Stimulated activated effector memory CD8-positive, alpha-beta T cell treated with anti-CD3 and anti-CD28 coated beads, Interleukin-12 subunit alpha, Interleukin-12 subunit beta, amount 100 ng/mL, for 72 hours (primary cell): ENCODE data around the gene GNAT2.

Experiments used
- ATAC-seq: fragments of 150-1000 bp; cut with Tn5 transposase; 2 replicates; pipeline ENCODE4 v1.10.0; 2021
- DNase-seq, 2 donors: peaks; one replicate each; pipeline ENCODE4 v3.0.0; 2021 to 2022; ENCODE audit warnings: low spot score in 2 of 2
- H3K27ac Mint-ChIP-seq: one replicate; pipeline ENCODE4 v1.8.0; 2022; ENCODE audit warnings: mild to moderate bottlenecking, mixed read lengths
- H3K36me3 Mint-ChIP-seq: one replicate; pipeline ENCODE4 v1.8.0; 2022; ENCODE audit warnings: mild to moderate bottlenecking, mixed read lengths
- H3K4me1 Mint-ChIP-seq: one replicate; pipeline ENCODE4 v1.8.0; 2022; ENCODE audit warnings: mixed read lengths
- H3K4me3 Mint-ChIP-seq: one replicate; pipeline ENCODE4 v1.8.0; 2022; ENCODE audit warnings: mild to moderate bottlenecking, mixed read lengths
- H3K9me3 Mint-ChIP-seq: one replicate; pipeline ENCODE4 v1.8.0; 2022; ENCODE audit warnings: mixed read lengths

Gene GNAT2

GRCh38 chr1:109652402-109652801 is 33.0 kb upstream of the GNAT2 start:
- DNase-seq (no peak), ATAC-seq (no peak)
- H3K4me3 Mint-ChIP-seq = no peak overlapping the region
- H3K9me3 Mint-ChIP-seq = no peaks in the 10 kb centered on the region
- no peaks in the 10 kb centered on the region for H3K36me3 Mint-ChIP-seq
- no peak overlapping the region for H3K27ac Mint-ChIP-seq
- peaks cover 20% of the 10 kb centered on the region for H3K4me1 Mint-ChIP-seq

GRCh38 chr1:109650609-109651008 is 31.2 kb upstream of the GNAT2 start:
- ATAC-seq = no peak
- peak in 1 of 2 donors; percentile 8 for DNase-seq
- H3K9me3 Mint-ChIP-seq = no peaks in the 10 kb centered on the region
- H3K36me3 Mint-ChIP-seq = no peaks in the 10 kb centered on the region
- H3K27ac Mint-ChIP-seq = no peak overlapping the region
- no peak overlapping the region for H3K4me3 Mint-ChIP-seq
- H3K4me1 Mint-ChIP-seq = peaks cover 9% of the 10 kb centered on the region

- Mint-ChIP-seq H3K4me3 (no peak overlapping the region), H3K4me1 (no peaks in the 10 kb centered on the region), H3K36me3 (no peaks in the 10 kb centered on the region)
Measured at GRCh38 chr1:109649491-109649914, 30.1 kb upstream of the GNAT2 start.

GRCh38 chr1:109644670-109645069 is 25.3 kb upstream of the GNAT2 start:
- no peak for ATAC-seq
- no peak for DNase-seq
- Mint-ChIP-seq H3K9me3 (no peaks in the 10 kb centered on the region), H3K27ac (peak overlapping the region; percentile 40), H3K4me1 (peaks cover 7% of the 10 kb centered on the region), H3K36me3 (peaks cover 5% of the 10 kb centered on the region), H3K4me3 (no peak overlapping the region)

More at GRCh38 chr1:109649491-109649914, 30.1 kb upstream of the GNAT2 start:
- Mint-ChIP-seq H3K9me3 (no peaks in the 10 kb centered on the region), H3K27ac (no peak overlapping the region)
- no peak for ATAC-seq
- peak in 1 of 2 donors; percentile 40 for DNase-seq

- no peaks in the 10 kb centered on the region for H3K9me3 Mint-ChIP-seq
- peak; percentile 96 for ATAC-seq
- H3K4me3 Mint-ChIP-seq = no peak overlapping the region
- peaks cover 5% of the 10 kb centered on the region for H3K36me3 Mint-ChIP-seq
- peak; percentile 91 to 95 for DNase-seq
- peaks cover 7% of the 10 kb centered on the region for H3K4me1 Mint-ChIP-seq
- H3K27ac Mint-ChIP-seq = peak overlapping the region; percentile 23
Measured at GRCh38 chr1:109643385-109644230, 24.2 kb upstream of the GNAT2 start.

GRCh38 chr1:109642626-109643025 is 23.2 kb upstream of the GNAT2 start:
- H3K4me3 Mint-ChIP-seq = no peak overlapping the region
- no peak overlapping the region for H3K27ac Mint-ChIP-seq
- peaks cover 5% of the 10 kb centered on the region for H3K36me3 Mint-ChIP-seq
- no peaks in the 10 kb centered on the region for H3K9me3 Mint-ChIP-seq
- DNase-seq (peak in 1 of 2 donors; percentile 12), ATAC-seq (no peak)
- H3K4me1 Mint-ChIP-seq = peaks cover 7% of the 10 kb centered on the region

- Mint-ChIP-seq H3K27ac (no peak overlapping the region), H3K4me1 (peaks cover 7% of the 10 kb centered on the region), H3K9me3 (no peaks in the 10 kb centered on the region), H3K4me3 (no peak overlapping the region), H3K36me3 (peaks cover 5% of the 10 kb centered on the region)
- DNase-seq (no peak), ATAC-seq (no peak)
Measured at GRCh38 chr1:109641861-109642260, 22.4 kb upstream of the GNAT2 start.

GRCh38 chr1:109641078-109641740 is 21.8 kb upstream of the GNAT2 start:
- DNase-seq (peak in 1 of 2 donors; percentile 40), ATAC-seq (no peak)
- H3K27ac Mint-ChIP-seq = no peak overlapping the region
- H3K4me1 Mint-ChIP-seq = peaks cover 7% of the 10 kb centered on the region
- no peaks in the 10 kb centered on the region for H3K9me3 Mint-ChIP-seq
- H3K4me3 Mint-ChIP-seq = no peak overlapping the region
- peaks cover 5% of the 10 kb centered on the region for H3K36me3 Mint-ChIP-seq

GRCh38 chr1:109640285-109640865 is 21.0 kb upstream of the GNAT2 start:
- DNase-seq = peak; percentile 95 to 98
- peak; percentile 79 for ATAC-seq

GRCh38 chr1:109639841-109640184 is 20.4 kb upstream of the GNAT2 start:
- H3K4me3 Mint-ChIP-seq = no peak overlapping the region
- peaks cover 5% of the 10 kb centered on the region for H3K36me3 Mint-ChIP-seq
- H3K9me3 Mint-ChIP-seq = no peaks in the 10 kb centered on the region
- H3K27ac Mint-ChIP-seq = peak overlapping the region; percentile 64
- ATAC-seq (no peak), DNase-seq (no peak)
- peaks cover 15% of the 10 kb centered on the region for H3K4me1 Mint-ChIP-seq

More at GRCh38 chr1:109640285-109640865, 21.0 kb upstream of the GNAT2 start:
- H3K4me1 Mint-ChIP-seq = peaks cover 10% of the 10 kb centered on the region
- H3K36me3 Mint-ChIP-seq = peaks cover 5% of the 10 kb centered on the region
- H3K9me3 Mint-ChIP-seq = no peaks in the 10 kb centered on the region
- H3K4me3 Mint-ChIP-seq = no peak overlapping the region
- peak overlapping the region; percentile 64 for H3K27ac Mint-ChIP-seq

- ATAC-seq (no peak), DNase-seq (peak in 1 of 2 donors; percentile 40)
- peaks cover 5% of the 10 kb centered on the region for H3K36me3 Mint-ChIP-seq
- H3K4me3 Mint-ChIP-seq = no peak overlapping the region
- peaks cover 21% of the 10 kb centered on the region for H3K4me1 Mint-ChIP-seq
- no peak overlapping the region for H3K27ac Mint-ChIP-seq
- H3K9me3 Mint-ChIP-seq = no peaks in the 10 kb centered on the region
Measured at GRCh38 chr1:109639063-109639840, 19.8 kb upstream of the GNAT2 start.

GRCh38 chr1:109637446-109637845 is 18.0 kb upstream of the GNAT2 start:
- Mint-ChIP-seq H3K4me1 (peaks cover 22% of the 10 kb centered on the region), H3K9me3 (no peaks in the 10 kb centered on the region), H3K36me3 (peaks cover 9% of the 10 kb centered on the region), H3K4me3 (no peak overlapping the region), H3K27ac (peak overlapping the region; percentile 17)
- ATAC-seq = no peak
- DNase-seq = peak in 1 of 2 donors; percentile 8

GRCh38 chr1:109636201-109636952 is 17.0 kb upstream of the GNAT2 start:
- no peak overlapping the region for H3K4me3 Mint-ChIP-seq

GRCh38 chr1:109635862-109636200 is 16.4 kb upstream of the GNAT2 start:
- peaks cover 28% of the 10 kb centered on the region for H3K4me1 Mint-ChIP-seq
- ATAC-seq = no peak
- H3K36me3 Mint-ChIP-seq = peaks cover 23% of the 10 kb centered on the region
- peak overlapping the region; percentile 14 for H3K27ac Mint-ChIP-seq
- H3K4me3 Mint-ChIP-seq = no peak overlapping the region
- DNase-seq = no peak
- no peaks in the 10 kb centered on the region for H3K9me3 Mint-ChIP-seq

More at GRCh38 chr1:109636201-109636952, 17.0 kb upstream of the GNAT2 start:
- peaks cover 28% of the 10 kb centered on the region for H3K4me1 Mint-ChIP-seq
- peaks cover 18% of the 10 kb centered on the region for H3K36me3 Mint-ChIP-seq
- H3K27ac Mint-ChIP-seq = no peak overlapping the region
- DNase-seq (peak in 1 of 2 donors; percentile 43), ATAC-seq (no peak)
- H3K9me3 Mint-ChIP-seq = no peaks in the 10 kb centered on the region
